AG08396 (cell line): ENCODE results near the gene LRP8.
A peak's percentile ranks its signal among the peaks of the same experiment; 100 is the strongest.
"Not testable (repeated sequence)": the region's sequence is repeated elsewhere in the genome, so short reads cannot be mapped to it uniquely, and the experiment has no call there.

Source experiments
- DNase-seq: peaks from one replicate; pipeline ENCODE4 v3.0.0; 2012; ENCODE audit warnings: low spot score, mixed read lengths

The LRP8 gene

GRCh38 chr1:53210954-53211353 is 116.9 kb downstream of the LRP8 start:
- DNase-seq, result no peak

DNA sequence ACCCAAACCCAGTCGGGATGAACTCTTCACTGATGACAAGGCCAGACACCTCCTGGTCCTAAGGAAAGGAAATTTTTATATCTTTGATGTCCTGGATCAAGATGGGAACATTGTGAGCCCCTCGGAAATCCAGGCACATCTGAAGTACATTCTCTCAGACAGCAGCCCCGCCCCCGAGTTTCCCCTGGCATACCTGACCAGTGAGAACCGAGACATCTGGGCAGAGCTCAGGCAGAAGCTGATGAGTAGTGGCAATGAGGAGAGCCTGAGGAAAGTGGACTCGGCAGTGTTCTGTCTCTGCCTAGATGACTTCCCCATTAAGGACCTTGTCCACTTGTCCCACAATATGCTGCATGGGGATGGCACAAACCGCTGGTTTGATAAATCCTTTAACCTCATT is 117.5 kb downstream of the LRP8 start:
- DNase-seq, result no peak

GRCh38 chr1:53207726-53208125 is 120.1 kb downstream of the LRP8 start:
- DNase-seq, result no peak

GRCh38 chr1:53206735-53207379 is 121.0 kb downstream of the LRP8 start:
- no peak for DNase-seq

GRCh38 chr1:53206083-53206685 is 121.7 kb downstream of the LRP8 start:
- not testable (repeated sequence) for DNase-seq

DNA sequence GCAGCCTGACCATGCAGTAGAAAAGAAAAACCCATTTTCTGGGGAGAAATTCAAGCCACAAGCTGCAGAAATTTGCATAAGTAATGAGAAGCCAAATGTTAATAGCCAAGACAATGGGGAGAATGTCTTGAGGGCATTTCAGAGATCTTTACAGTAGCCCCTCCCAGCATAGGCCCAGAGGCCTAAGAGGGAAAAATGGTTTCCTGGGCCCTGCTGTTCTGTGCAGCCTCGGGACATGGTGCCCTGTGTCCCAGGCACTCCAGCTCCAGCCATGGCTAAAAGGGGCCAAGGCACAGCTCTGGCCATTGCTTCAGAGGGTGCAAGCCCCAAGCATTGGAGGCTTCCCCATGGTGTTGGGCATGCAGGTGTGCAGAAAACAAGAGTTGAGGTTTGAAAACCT is 122.4 kb downstream of the LRP8 start:
- not testable (repeated sequence) for DNase-seq

- no peak for DNase-seq
Observed at GRCh38 chr1:53203466-53203865, 124.4 kb downstream of the LRP8 start.

- no peak for DNase-seq
Observed at GRCh38 chr1:53198241-53198651, 129.6 kb downstream of the LRP8 start.

DNA sequence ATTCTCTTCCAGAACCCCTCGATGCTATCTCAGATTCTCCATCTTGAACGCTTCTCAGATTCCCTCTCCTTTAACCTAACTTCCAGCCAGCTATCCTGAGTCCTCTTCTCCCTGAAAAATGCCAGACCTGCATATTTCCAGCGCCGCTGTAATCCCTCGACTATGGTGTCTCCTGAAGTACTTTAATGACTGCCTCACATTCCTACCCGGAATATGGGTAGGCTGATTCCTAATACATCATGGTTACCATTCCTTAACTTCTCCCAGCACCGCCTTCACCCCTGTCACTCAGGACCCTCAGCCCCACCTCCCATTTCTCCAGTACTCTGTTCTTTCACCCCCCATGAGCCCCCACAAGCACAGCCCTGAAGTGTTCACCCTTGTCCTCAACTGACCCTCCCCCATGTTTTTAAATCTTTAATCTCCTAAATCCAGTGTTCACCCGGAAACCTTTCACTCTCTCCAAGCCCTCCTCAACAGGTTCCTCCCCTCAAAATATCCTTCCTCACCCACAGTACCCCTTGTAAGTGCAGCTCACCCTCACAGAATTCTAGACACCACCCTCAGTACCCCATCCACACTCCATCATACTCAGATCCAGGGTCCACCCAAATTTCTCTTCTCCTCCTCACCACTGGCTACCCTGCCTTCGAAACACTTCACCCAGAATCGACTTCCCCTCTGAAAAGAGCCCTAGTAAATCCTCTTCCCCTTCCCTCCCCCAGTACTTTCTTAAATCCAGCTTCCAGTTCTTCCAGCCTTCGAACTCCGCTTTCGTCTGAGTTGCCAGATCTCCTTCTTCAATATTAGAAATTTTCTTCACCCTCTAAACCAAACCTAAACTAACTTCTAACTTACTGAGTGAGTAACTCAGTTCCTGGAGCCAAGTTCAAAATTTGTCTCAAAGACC is 130.3 kb downstream of the LRP8 start:
- DNase-seq, result no peak

DNA sequence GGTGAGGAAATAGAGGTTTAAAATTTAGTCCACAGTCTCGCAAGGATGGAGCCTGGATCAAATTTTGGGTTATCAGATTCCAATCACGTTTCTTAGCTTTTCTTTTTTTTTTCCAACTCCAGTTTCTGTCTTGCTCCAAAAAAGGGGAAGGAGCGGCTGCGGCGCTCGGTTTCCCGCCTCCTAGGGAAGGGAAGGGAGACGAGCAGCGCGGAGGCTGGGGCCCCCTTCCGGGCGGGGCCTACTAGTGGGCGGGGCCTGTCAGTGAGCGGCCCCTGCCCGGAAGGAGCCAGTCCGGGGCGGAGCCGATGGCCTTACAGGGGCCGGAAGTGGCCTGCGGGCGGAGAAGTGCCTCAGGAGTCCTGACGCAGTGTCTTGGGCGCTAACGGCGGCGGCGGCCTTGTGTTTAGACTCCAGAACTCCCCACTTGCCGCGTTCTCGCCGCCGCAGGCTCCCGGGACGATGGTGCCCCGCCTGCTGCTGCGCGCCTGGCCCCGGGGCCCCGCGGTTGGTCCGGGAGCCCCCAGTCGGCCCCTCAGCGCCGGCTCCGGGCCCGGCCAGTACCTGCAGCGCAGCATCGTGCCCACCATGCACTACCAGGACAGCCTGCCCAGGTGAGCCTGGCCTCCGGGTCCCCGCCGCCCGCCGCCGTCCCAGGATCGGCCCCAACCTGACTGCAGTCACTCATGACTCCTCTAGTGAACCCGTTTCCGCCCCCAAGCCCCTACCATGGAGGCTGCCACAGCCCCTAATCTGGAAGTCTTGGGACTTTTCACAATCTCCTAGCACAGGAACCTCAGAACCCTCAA is 131.2 kb downstream of the LRP8 start, which contains the start of gene CPT2:
Gene CPT2 (plus strand): TSS at position 340 of the 806 bp plus-strand sequence. CDS start 120 bp downstream, at position 460.
- DNase-seq, result peak; percentile 98

GRCh38 chr1:53196017-53196484 is 131.8 kb downstream of the LRP8 start:
- no peak for DNase-seq

- no peak for DNase-seq
Observed at GRCh38 chr1:53195246-53196016, 132.4 kb downstream of the LRP8 start.
